HG02571 (cell line): ENCODE data around the gene CITED4.

ENCODE experiments used
- ATAC-seq: cut with Tn5 transposase; IDR thresholded peaks from one replicate; pipeline ENCODE4 v1.9.1; 2021; ENCODE audit warnings: mild to moderate bottlenecking, moderate library complexity; ENCODE audit not compliant: unreplicated experiment

CITED4 gene

GRCh38 chr1:40855513-40855912 is 6.7 kb downstream of the CITED4 start:
- ATAC-seq: no peak

- no peak for ATAC-seq
Measured at GRCh38 chr1:40853885-40854170, 8.3 kb downstream of the CITED4 start.

DNA sequence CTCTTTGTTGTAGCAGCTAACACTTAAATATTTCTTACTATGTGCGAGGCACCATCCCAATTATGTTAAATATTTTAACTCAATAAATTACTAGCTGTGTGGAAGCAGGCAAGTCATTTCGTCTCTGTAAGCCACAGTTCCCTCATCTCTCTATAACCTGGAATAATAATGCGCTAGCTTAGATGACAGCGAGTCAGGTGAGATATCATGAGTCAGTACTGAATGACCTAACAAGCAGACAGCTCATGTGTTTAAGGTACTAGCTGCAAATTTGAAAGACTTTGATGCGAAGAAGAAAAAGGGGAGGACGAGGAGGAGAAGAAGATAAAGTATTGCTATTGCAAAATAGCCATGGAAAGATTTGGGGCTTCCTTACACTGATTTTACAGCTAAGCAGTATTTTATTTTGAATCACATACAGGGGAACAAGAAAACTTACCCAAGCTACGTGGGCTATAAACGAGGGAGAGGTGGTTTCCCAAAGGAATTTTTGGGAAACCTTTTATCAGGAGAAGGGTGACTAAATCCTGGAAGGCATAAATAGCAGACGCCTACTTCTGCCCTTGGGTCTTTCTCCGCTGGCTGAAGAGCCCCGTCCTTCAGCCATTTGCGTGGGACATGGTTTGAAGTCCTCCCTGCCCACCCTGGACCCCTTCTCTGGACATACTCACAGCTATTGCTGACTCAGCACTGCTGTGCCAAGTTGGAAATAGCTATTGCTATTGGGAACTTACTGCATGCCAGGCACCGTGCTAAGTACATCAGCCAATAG is 8.9 kb downstream of the CITED4 start:
- no peak for ATAC-seq

- no peak for ATAC-seq
Measured at GRCh38 chr1:40851643-40852042, 10.5 kb downstream of the CITED4 start.

DNA sequence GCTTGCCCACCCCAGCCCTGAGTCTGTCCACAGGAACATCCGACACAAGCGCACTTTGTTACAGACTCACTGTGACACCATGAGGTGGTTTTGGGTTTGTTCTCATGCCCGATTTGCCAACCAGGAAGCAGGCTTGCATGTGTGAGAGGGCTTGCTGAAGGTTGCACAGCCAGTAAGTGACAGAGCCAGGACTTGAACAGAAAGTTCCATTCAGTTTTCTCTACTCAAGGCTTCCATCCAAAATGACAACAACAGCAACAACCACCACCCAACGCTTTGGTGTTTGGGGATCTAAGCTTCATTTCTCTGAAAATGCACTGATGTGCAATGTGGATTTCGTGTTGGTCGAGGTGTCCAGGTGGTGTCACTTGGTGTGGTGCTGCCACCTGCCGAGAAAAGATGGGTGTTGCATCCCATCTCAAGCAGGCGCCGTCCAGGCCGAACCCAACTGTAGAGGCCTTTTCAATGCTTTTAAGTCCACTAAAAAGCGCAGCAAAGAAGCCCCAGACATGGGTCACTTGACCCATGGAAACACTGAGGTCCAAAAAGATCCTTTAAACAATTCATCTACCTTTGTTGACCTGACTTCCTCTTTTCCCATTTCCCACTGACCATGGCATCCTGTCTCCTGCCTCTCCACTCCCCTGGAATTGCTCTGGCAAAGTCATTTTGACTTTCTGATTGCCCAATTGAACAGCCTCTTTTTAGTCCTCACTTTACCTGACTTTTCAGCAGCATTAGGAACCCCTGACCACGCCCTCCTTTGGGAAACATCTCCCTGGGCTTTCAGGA is 12.2 kb downstream of the CITED4 start:
- ATAC-seq: no peak

GRCh38 chr1:40848530-40849189 is 13.5 kb downstream of the CITED4 start:
- no peak for ATAC-seq

- no peak for ATAC-seq
Measured at GRCh38 chr1:40847023-40847745, 15.0 kb downstream of the CITED4 start.

DNA sequence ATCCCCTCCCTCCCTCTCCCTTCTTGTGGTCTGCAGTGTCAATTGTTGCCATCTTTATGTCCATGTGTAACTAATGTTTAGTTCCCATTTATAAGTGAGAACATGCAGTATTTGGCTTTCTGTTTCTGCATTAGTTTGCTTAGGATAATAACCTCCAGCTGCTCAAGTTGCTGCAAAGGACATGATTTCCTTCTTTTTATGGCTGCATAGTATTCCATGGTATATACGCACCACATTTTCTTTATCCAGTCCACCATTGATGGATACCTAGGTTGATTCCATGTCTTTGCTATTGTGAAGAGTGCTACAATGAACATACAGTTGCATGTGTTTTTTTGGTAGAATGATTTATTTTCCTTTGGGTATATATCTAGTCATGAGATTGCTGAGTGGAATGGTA is 16.3 kb downstream of the CITED4 start:
- no peak for ATAC-seq

GRCh38 chr1:40844887-40845878 is 17.0 kb downstream of the CITED4 start:
- no peak for ATAC-seq

DNA sequence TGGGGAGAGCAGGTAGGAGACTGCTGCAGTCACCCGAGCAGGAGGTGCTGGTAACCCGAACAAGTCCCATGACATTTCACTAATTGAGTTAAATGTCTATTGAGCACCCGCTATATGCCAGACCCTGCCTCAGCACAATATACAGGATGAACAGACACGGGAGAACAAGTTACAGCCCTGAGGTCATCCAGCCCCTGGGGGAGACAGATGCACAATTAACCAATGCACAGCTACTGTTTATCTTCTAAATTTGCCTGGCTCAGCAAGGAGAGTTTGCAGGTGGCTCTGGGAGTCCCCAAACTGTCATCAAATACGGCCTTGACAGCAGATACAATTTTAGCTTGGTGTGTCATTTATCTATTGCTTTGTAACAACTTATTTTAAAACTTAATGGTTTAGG is 18.1 kb downstream of the CITED4 start:
- no peak for ATAC-seq

- no peak for ATAC-seq
Measured at GRCh38 chr1:40842691-40843090, 19.5 kb downstream of the CITED4 start.

- ATAC-seq: no peak
Measured at GRCh38 chr1:40842207-40842606, 20.0 kb downstream of the CITED4 start.

DNA sequence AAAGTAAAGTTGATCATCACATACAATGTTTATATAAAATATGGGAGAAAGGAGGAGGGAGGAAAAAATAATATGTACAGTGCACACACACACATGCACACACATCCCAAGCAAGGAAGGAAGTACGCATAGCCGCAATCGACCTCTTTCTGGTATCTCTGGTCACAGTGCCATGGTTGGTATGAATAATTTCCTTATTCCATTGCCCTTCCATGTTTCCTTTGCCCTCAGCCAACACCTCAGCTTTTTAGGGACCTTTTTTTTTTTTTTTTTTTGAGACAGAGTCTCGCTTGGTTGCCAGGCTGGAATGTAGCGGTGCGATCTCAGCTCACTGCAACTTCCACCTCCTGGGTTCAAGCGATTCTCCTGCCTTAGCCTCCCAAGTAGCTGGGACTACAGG is 20.6 kb downstream of the CITED4 start:
- no peak for ATAC-seq

DNA sequence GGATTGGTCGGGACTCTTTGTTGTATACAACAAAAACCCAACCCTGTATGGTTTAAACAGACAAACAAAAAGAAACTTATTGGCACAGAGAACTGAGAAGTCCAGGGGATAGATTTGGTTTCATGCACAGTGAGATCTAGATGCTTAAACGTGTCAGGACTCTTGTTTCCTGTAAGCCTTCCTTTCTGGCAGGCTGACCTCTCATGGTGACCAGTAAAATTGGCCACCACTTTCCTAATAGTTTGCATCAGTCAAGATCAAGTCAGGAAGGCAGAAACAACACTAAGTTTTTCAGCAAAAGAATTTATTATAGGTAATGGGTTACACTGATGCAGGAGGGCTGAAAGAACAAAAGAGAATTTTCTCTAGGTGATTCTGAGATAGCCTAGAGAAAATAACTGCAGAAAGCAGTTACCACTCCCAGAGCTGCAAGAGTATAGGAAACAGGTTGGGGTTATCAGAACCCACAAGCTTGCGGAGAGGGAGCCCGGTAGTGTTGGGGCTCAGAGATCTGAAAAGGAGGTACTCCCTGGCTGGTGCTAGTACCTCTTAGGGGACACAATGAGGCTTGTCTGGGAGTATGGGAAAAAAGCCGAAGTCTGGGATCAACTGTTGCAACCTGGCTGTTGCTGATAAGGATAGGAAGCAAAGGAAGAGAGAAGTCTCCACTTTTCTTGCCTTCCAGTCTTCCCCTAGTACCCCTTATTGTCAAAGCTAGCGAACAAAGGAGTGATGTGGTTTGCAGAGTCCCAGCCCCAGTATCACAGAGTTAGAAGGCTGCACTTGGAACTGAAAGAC is 21.4 kb downstream of the CITED4 start:
- no peak for ATAC-seq

GRCh38 chr1:40839943-40840335 is 22.2 kb downstream of the CITED4 start:
- no peak for ATAC-seq

GRCh38 chr1:40838980-40839942 is 22.9 kb downstream of the CITED4 start:
- no peak for ATAC-seq

DNA sequence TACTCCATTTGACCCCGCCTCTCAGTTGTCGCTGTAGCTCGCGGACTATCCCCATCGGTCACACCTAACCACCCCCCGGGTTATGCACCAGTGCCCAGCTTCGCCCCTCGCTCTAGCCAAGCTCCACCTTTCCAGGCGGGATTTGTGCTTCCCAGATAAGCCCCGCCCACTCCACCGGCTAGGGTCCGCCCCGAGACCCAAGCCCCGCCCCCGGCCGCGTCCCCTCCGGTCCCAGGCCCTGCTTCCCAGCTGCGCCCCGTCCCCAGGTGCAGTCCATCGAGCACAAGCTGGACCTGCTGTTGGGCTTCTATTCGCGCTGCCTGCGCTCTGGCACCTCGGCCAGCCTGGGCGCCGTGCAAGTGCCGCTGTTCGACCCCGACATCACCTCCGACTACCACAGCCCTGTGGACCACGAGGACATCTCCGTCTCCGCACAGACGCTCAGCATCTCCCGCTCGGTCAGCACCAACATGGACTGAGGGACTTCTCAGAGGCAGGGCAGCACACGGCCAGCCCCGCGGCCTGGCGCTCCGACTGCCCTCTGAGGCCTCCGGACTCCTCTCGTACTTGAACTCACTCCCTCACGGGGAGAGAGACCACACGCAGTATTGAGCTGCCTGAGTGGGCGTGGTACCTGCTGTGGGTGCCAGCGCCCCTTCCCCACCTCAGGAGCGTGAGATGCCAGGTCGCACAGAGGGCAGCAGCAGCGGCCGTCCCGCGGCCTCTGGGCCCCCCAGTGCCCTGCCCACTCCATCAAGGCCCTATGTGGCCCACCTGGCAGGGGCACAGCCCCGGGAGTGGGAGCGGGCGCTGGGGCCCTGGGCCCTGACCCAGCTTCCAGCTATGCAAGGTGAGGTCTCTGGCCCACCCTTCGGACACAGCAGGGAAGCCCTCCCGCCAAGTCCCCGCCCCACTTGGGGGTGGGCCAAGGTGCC is 23.9 kb downstream of the CITED4 start:
- ATAC-seq: no peak
